Renal cortex interstitium (tissue), 11 donors: ENCODE measurements around the gene SORCS2. TPM values are rescaled to one million over a fixed set of nuclear protein-coding genes. Genes with fewer than 3 reads are reported as not detected.

Experiments
- DNase-seq, 11 donors: peaks; one replicate each; pipeline ENCODE4 v3.0.0-alpha.2; 2013; ENCODE audit warnings: low read depth in 9 of 11, low spot score in 4 of 11; ENCODE audit errors: extremely low read depth in 1 of 11
- polyA plus RNA-seq, 3 donors: library from polyadenylated mRNA; unstranded; fragments of 120-200 nt; gene quantifications; one replicate each; pipeline ENCODE4 v1.2.1, GENCODE V29; 2013; ENCODE audit not compliant: insufficient read length in 3 of 3

The SORCS2 gene
- polyA plus RNA-seq, 3 donors, result 8.3 to 13.3 (median 9.9) TPM

DNA sequence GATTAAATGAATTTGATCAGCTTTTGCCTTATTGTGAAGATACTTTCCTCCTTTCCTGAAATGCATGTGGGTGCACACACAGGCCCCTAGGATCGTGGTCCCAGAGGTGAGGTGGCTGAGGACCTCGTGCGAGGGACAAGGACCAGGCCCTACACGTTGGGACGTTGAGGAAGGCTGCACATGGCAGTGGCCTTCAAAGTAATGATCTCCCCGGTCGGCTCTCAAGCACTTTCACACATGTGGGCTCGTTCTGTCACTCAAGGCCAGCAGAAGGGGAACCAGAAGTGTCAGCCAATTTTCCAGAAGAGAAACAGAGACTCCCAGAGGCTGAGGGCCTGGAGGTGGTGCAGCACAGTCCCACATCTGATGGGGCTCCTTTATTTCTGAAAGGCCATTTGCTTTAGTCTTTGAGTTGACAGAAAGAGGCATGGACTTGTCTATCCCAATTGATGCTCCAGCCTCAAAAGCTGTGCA, 550.5 kb downstream of the SORCS2 start:
- DNase-seq, result no peak

DNA sequence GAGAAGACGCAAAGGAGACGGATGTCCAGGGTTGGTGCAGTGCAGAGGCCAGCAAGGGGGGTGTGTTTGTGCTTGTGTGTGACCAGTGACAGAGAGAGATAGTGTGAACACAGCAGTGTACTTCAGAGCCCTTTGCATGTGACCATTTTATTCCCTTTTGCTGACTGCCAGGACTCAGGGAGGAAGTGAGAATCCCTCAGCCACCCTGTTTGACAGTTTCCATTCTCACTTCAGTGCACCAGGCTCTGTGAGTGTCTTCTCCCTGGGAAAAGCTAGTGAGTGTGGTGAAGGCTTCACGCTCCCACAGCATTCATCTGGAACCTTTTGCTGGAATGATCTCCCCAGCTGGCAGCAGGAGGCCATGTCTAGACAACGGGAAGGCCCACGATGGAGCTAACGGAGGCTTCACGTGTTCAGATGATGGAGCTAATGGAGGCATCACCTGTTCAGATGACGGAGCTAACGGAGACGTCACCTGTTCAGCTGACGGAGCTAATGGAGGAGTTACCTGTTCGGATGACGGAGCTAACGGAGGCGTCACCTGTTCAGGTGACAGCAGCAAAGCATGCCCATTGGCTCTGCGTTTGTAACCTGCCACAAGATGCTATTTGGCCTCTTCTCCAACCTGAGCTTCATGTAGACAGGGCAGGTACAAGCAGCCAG, 551.9 kb downstream of the SORCS2 start:
- DNase-seq, result no peak

DNA sequence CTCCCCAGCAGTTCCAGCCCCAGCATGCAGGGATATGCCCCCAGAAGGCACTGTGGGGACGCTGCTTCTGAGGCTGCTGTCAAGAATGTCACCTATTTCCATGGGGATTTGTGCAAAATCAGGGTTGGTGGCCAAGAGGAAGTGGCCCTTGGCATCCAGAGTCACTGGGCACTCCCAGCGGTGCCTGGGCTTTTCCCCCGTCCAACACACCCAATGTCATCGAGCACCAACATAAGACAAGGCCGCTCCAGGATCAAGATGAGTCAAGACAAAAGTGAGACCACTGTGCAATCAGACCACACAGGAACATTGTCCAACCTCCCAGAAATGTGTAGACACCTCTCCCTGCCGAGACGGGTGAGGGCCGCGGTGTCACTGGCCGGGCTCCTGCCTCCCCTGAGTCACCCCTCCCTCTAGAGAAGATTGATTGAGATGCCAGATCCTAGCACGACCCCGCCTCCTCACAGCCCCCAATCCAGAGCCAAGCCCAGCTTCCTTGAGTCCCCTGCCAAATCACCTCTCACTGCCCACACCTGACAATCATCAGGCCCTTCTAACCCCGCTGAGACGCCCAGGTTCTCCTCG, 553.1 kb downstream of the SORCS2 start:
- DNase-seq, result no peak

GRCh38 chr4:7746351-7747061, 554.2 kb downstream of the SORCS2 start:
- no peak for DNase-seq

- no peak for DNase-seq
These were observed 554.7 kb downstream of the SORCS2 start for GRCh38 chr4:7747062-7747385.

GRCh38 chr4:7747566-7747965, 555.2 kb downstream of the SORCS2 start:
- no peak for DNase-seq

GRCh38 chr4:7750523-7750922, 558.2 kb downstream of the SORCS2 start:
- no peak for DNase-seq

GRCh38 chr4:7750972-7751371, 558.6 kb downstream of the SORCS2 start:
- DNase-seq, result no peak

DNA sequence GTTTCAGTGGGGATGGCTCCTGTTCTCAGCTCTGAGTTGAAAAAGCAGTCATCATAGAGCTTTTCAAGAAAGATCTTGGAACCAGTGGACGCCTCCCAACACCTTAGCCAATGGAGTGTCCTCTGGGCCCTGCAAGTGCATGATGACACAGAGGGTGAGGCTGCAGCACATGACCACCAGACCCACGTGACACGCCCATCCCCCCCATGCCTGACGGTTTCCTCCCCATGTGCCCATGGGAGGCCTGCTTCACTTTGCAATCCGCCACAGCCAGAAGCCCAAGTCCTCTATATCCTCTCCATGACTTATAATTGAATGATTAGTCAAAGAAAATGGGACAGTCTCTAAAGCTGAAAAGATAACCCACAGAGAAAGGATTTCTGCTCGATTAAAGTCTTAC, 560.3 kb downstream of the SORCS2 start:
- DNase-seq, result no peak

DNA sequence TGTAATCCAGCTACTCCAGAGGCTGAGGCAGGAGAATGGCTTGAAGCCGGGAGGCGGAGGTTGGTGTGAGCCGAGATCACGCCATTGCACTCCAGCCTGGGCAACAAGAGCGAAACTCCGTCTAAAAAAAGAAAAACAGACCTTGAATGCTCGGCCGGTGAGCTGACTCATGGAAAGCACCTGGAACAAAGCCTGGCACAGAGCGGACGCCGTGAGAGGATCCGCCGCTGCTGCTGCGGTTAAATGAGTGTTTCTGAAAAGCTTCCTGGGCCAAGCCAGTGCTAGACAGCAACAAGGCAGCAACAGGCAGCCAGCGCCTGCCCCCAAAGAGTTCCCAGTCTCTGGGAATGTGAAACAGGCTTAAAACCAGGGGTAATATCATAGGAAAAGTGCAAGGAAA, 560.9 kb downstream of the SORCS2 start:
- DNase-seq, result no peak

GRCh38 chr4:7753931-7754465, 561.7 kb downstream of the SORCS2 start:
- no peak for DNase-seq

GRCh38 chr4:7754565-7755262, 562.4 kb downstream of the SORCS2 start:
- DNase-seq, result no peak

DNA sequence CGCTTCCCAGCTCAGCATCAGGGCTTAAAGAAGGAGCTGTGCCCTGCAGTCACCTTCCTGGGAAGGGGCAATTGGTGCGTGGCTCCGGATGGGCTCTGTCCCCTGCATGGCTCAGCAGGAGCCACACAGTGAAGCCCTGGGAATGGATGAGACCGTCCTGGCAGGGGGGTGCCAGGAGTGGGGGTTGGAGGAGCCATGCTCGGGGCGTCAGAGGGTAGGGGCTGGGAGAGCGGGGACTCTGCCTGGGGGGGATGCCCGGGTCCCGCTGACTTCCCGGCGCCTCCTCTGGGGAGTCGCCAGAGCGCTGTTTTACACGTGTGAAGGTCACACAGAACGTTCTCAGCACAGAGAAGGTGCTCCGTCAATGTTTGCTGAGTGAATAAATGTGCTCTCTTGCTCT, 563.2 kb downstream of the SORCS2 start:
- no peak for DNase-seq

GRCh38 chr4:7756071-7756470, 563.7 kb downstream of the SORCS2 start:
- DNase-seq, result no peak

GRCh38 chr4:7756561-7757355, 564.4 kb downstream of the SORCS2 start:
- no peak for DNase-seq

- DNase-seq, result peak in 2 of 11 donors; percentile 39 to 65
These were observed 565.4 kb downstream of the SORCS2 start for GRCh38 chr4:7757501-7758471.

DNA sequence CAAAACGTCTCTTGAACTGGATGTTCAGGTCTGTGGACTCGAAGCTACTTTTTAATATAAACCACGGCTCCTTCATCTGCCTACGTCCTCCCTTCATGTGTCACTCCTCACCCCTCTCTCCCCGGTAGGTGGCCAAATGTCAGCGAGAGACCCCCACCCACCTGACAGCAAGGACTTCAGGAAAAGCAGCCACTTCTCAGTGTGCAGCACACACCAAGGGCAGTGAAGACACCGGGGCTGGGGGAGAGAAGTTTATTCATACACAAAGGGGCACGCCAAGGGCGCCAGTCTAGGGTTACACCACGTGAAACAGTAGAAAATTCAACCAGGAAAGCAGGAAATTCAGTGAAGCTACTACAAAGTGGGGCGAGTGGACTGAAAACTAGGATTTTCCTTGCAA, 566.1 kb downstream of the SORCS2 start:
- no peak for DNase-seq

DNA sequence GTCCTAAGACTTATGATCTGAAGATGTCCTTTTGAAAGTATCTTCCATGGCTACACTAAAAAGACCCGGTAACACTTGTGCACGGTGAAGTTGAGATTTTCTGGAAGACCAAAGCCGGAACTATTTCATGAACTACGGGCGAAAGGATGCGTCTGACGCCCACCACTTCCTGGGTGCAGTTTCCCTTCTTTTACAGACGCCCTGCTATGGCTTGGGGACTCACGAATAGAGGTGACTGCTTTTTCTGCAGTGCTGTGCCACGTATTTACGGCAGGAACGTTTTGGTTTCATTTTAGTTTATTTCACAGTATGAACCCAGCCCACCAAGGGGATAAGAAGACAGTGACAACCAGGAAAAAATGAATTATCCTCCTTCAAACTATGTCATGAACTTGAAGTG, 566.9 kb downstream of the SORCS2 start:
- DNase-seq, result no peak
